Stimulated activated naive CD8-positive, alpha-beta T cell treated with anti-CD3 and anti-CD28 coated beads, Interleukin-15, Interleukin-2, amounts not matched to agents 100 ng/mL and 50 ng/mL, for 24 hours (primary cell): Measurements from ENCODE around the gene PTPN20.

ENCODE experiments used
- H3K27ac Mint-ChIP-seq: one replicate; pipeline ENCODE4 v1.8.0; 2021; ENCODE audit warnings: mild to moderate bottlenecking, mixed read lengths
- H3K27me3 Mint-ChIP-seq: one replicate; pipeline ENCODE4 v1.8.0; 2021; ENCODE audit warnings: mixed read lengths
- H3K36me3 Mint-ChIP-seq: one replicate; pipeline ENCODE4 v1.8.0; 2021; ENCODE audit warnings: low read depth, mixed read lengths
- H3K4me1 Mint-ChIP-seq: one replicate; pipeline ENCODE4 v1.8.0; 2021; ENCODE audit warnings: low read depth, mixed read lengths
- H3K4me3 Mint-ChIP-seq: one replicate; pipeline ENCODE4 v1.8.0; 2021; ENCODE audit warnings: mild to moderate bottlenecking, mixed read lengths
- H3K9me3 Mint-ChIP-seq: one replicate; pipeline ENCODE4 v1.8.0; 2021; ENCODE audit warnings: mixed read lengths

The PTPN20 gene

GRCh38 chr10:47023237-47024045 is 112.2 kb downstream of the PTPN20 start:
- Mint-ChIP-seq H3K27ac (no peak overlapping the region), H3K9me3 (no peaks in the 10 kb centered on the region), H3K27me3 (no peaks in the 10 kb centered on the region), H3K4me1 (no peaks in the 10 kb centered on the region), H3K4me3 (no peak overlapping the region), H3K36me3 (no peaks in the 10 kb centered on the region)

- Mint-ChIP-seq H3K27me3 (no peaks in the 10 kb centered on the region), H3K4me3 (no peak overlapping the region), H3K27ac (no peak overlapping the region), H3K4me1 (no peaks in the 10 kb centered on the region), H3K9me3 (no peaks in the 10 kb centered on the region), H3K36me3 (no peaks in the 10 kb centered on the region)
Measured at GRCh38 chr10:47024046-47024322, 112.8 kb downstream of the PTPN20 start.

GRCh38 chr10:47024399-47025252 is 113.4 kb downstream of the PTPN20 start:
- Mint-ChIP-seq H3K4me3 (no peak overlapping the region), H3K27ac (no peak overlapping the region), H3K36me3 (no peaks in the 10 kb centered on the region), H3K9me3 (no peaks in the 10 kb centered on the region), H3K4me1 (no peaks in the 10 kb centered on the region), H3K27me3 (no peaks in the 10 kb centered on the region)

GRCh38 chr10:47025253-47025539 is 114.0 kb downstream of the PTPN20 start:
- H3K4me1 Mint-ChIP-seq, result no peaks in the 10 kb centered on the region
- H3K9me3 Mint-ChIP-seq, result no peaks in the 10 kb centered on the region
- H3K36me3 Mint-ChIP-seq, result no peaks in the 10 kb centered on the region
- no peak overlapping the region for H3K27ac Mint-ChIP-seq
- no peak overlapping the region for H3K4me3 Mint-ChIP-seq
- H3K27me3 Mint-ChIP-seq, result no peaks in the 10 kb centered on the region

GRCh38 chr10:47025540-47026300 is 114.5 kb downstream of the PTPN20 start:
- no peaks in the 10 kb centered on the region for H3K36me3 Mint-ChIP-seq
- H3K4me1 Mint-ChIP-seq, result no peaks in the 10 kb centered on the region
- no peaks in the 10 kb centered on the region for H3K9me3 Mint-ChIP-seq
- no peaks in the 10 kb centered on the region for H3K27me3 Mint-ChIP-seq
- no peak overlapping the region for H3K27ac Mint-ChIP-seq
- no peak overlapping the region for H3K4me3 Mint-ChIP-seq

GRCh38 chr10:47026301-47027107 is 115.3 kb downstream of the PTPN20 start:
- Mint-ChIP-seq H3K4me1 (no peaks in the 10 kb centered on the region), H3K27me3 (no peaks in the 10 kb centered on the region), H3K36me3 (no peaks in the 10 kb centered on the region), H3K9me3 (no peaks in the 10 kb centered on the region), H3K27ac (no peak overlapping the region), H3K4me3 (no peak overlapping the region)

GRCh38 chr10:47027108-47027783 is 116.0 kb downstream of the PTPN20 start:
- Mint-ChIP-seq H3K4me3 (no peak overlapping the region), H3K27me3 (no peaks in the 10 kb centered on the region), H3K9me3 (no peaks in the 10 kb centered on the region), H3K4me1 (no peaks in the 10 kb centered on the region), H3K36me3 (no peaks in the 10 kb centered on the region), H3K27ac (no peak overlapping the region)

- no peak overlapping the region for H3K27ac Mint-ChIP-seq
- H3K4me1 Mint-ChIP-seq, result no peaks in the 10 kb centered on the region
- H3K27me3 Mint-ChIP-seq, result no peaks in the 10 kb centered on the region
- no peak overlapping the region for H3K4me3 Mint-ChIP-seq
- H3K9me3 Mint-ChIP-seq, result no peaks in the 10 kb centered on the region
- no peaks in the 10 kb centered on the region for H3K36me3 Mint-ChIP-seq
Measured at GRCh38 chr10:47027784-47028260, 116.6 kb downstream of the PTPN20 start.

- Mint-ChIP-seq H3K4me3 (no peak overlapping the region), H3K27me3 (no peaks in the 10 kb centered on the region), H3K4me1 (no peaks in the 10 kb centered on the region), H3K27ac (no peak overlapping the region), H3K9me3 (no peaks in the 10 kb centered on the region), H3K36me3 (no peaks in the 10 kb centered on the region)
Measured at GRCh38 chr10:47028466-47028865, 117.2 kb downstream of the PTPN20 start.

GRCh38 chr10:47029181-47030009 is 118.2 kb downstream of the PTPN20 start:
- Mint-ChIP-seq H3K4me1 (no peaks in the 10 kb centered on the region), H3K27me3 (no peaks in the 10 kb centered on the region), H3K27ac (no peak overlapping the region), H3K4me3 (no peak overlapping the region), H3K9me3 (no peaks in the 10 kb centered on the region), H3K36me3 (no peaks in the 10 kb centered on the region)

GRCh38 chr10:47030191-47030703 is 119.0 kb downstream of the PTPN20 start:
- no peak overlapping the region for H3K4me3 Mint-ChIP-seq
- H3K4me1 Mint-ChIP-seq, result no peaks in the 10 kb centered on the region
- no peaks in the 10 kb centered on the region for H3K9me3 Mint-ChIP-seq
- no peaks in the 10 kb centered on the region for H3K36me3 Mint-ChIP-seq
- H3K27ac Mint-ChIP-seq, result no peak overlapping the region
- no peaks in the 10 kb centered on the region for H3K27me3 Mint-ChIP-seq

GRCh38 chr10:47031211-47031900 is 120.1 kb downstream of the PTPN20 start:
- Mint-ChIP-seq H3K9me3 (no peaks in the 10 kb centered on the region), H3K27ac (no peak overlapping the region), H3K4me1 (no peaks in the 10 kb centered on the region), H3K4me3 (no peak overlapping the region), H3K36me3 (no peaks in the 10 kb centered on the region), H3K27me3 (no peaks in the 10 kb centered on the region)

- Mint-ChIP-seq H3K27me3 (no peaks in the 10 kb centered on the region), H3K4me3 (no peak overlapping the region), H3K9me3 (no peaks in the 10 kb centered on the region), H3K36me3 (no peaks in the 10 kb centered on the region), H3K27ac (no peak overlapping the region), H3K4me1 (no peaks in the 10 kb centered on the region)
Measured at GRCh38 chr10:47031901-47032465, 120.8 kb downstream of the PTPN20 start.
